Smooth muscle cell (in vitro differentiated cells): Measurements from ENCODE around the gene GCGR. TPM values are rescaled to one million over a fixed set of nuclear protein-coding genes. Genes with fewer than 3 reads are reported as not detected.

Experiments used
- DNase-seq: peaks from one replicate; lab custom pipeline; 2025; ENCODE audit not compliant: unreplicated experiment; lab: John Stamatoyannopoulos, UW
- H2AFZ ChIP-seq: fragments of 200-600 bp; sonication (generic); 2 replicates; pipeline ENCODE4 v1.6.0; 2016; ENCODE audit warnings: antibody characterized with exemption, low read depth, mild to moderate bottlenecking
- H3F3A ChIP-seq: fragments of 200-600 bp; sonication (generic); 2 replicates; pipeline ENCODE4 v1.6.0; 2017; ENCODE audit warnings: antibody characterized with exemption, low read depth
- H3K27ac ChIP-seq: fragments of 200-600 bp; sonication (generic); 2 replicates; pipeline ENCODE4 v1.5.1; 2016; ENCODE audit warnings: low read depth, mild to moderate bottlenecking
- H3K27me3 ChIP-seq: fragments of 200-600 bp; sonication (generic); 2 replicates; pipeline ENCODE4 v1.6.1; 2016; ENCODE audit warnings: low read depth, mild to moderate bottlenecking
- H3K36me3 ChIP-seq: fragments of 200-600 bp; sonication (generic); 2 replicates; pipeline ENCODE4 v1.5.1; 2016; ENCODE audit warnings: low read depth
- H3K4me1 ChIP-seq: fragments of 200-600 bp; sonication (generic); 2 replicates; pipeline ENCODE4 v1.5.1; 2016; ENCODE audit warnings: low read depth
- H3K4me2 ChIP-seq: fragments of 200-600 bp; sonication (generic); 2 replicates; pipeline ENCODE4 v1.6.0; 2016; ENCODE audit warnings: mild to moderate bottlenecking
- H3K4me3 ChIP-seq: fragments of 200-600 bp; sonication (generic); 2 replicates; pipeline ENCODE4 v1.5.1; 2016; ENCODE audit warnings: mild to moderate bottlenecking
- H3K79me2 ChIP-seq: fragments of 200-600 bp; sonication (generic); 2 replicates; pipeline ENCODE4 v1.6.0; 2016; ENCODE audit warnings: low read depth, mild to moderate bottlenecking
- H3K9ac ChIP-seq: fragments of 200-600 bp; sonication (generic); 2 replicates; pipeline ENCODE4 v1.6.0; 2016; ENCODE audit warnings: low read depth
- H3K9me3 ChIP-seq: fragments of 200-600 bp; sonication (generic); replicated peaks from 2 replicates; pipeline ENCODE4 v1.5.1; 2016; ENCODE audit warnings: low read depth
- H4K20me1 ChIP-seq: fragments of 200-600 bp; sonication (generic); 2 replicates; pipeline ENCODE4 v1.6.0; 2016; ENCODE audit warnings: low read depth
- CTCF ChIP-seq: fragments of 200-600 bp; sonication (generic); IDR thresholded peaks from 2 replicates; pipeline ENCODE4 v1.5.1; 2017; ENCODE audit warnings: borderline replicate concordance, mild to moderate bottlenecking, antibody characterized with exemption; ENCODE audit not compliant: insufficient read depth, poor library complexity, severe bottlenecking
- WGBS: methylation state at CpG from one replicate; pipeline ENCODE4 v1.1.7; 2016; ENCODE audit warnings: low lambda C conversion rate; 5-methylcytosine and 5-hydroxymethylcytosine counted together
- polyA plus RNA-seq: library from polyadenylated mRNA; unstranded; fragments of >200 nt; fragmentation: Nextera tagmentation; extraction: Ambion mirVana; gene quantifications from 2 replicates; pipeline ENCODE4 v1.2.1, GENCODE V29; 2016
- total RNA-seq: library from RNA; depleted of rRNA; stranded (reverse); fragments of >200 nt; gene quantifications from 2 replicates; pipeline ENCODE4 v1.2.3, GENCODE V29; 2014

GCGR gene
- total and polyA plus RNA-seq, 2 experiments from 2014 or later, result not detected

DNA sequence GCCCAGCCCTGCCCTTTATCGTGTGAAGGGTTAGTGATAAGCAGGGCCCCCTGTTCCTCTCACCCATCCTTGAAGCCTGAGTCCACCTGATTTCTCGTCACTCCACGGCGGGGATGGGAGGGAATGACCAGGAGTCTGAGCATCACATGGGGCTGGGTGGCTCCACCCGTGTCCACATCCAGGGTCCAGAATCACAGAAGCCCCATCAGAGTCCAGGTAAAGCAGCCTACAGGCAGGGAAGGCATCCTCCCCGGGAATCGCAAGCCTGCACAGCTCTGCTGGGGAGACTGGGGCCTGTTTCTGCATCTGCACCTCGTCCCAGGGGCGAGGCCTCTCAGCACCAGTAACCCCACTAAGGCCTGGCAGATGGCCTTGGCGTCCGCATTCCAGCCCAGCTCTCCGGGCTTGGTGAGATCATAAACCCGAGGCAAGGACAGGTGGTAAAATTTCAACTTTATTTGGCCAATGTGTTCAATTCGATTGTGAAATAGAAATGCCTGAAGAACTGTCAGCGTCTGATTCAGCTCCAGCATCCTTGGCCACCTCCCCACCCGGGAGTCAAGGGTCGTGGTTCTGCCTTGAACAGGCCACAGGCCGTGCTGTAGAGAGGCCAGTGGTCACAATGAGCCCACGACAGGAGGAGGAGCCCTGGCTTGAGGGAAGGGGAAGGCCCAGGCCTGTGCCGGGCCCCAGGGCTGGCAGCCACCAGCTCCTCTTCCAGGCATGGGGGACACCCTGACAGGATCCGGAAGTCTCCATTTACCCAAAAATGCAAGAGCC is 39.0 kb downstream of the GCGR start:
- H3K36me3 ChIP-seq, result peaks cover 8% of the 10 kb centered on the region
- no peak overlapping the region for H2AFZ ChIP-seq
- H3K9me3 ChIP-seq, result no peaks in the 10 kb centered on the region
- DNase-seq, result no peak
- TF ChIP-seq CTCF, result no peak
- H3K4me3 ChIP-seq, result no peak overlapping the region
- 93% methylated on average over 21 of the region's 21 CpGs for WGBS
- peaks cover 59% of the 10 kb centered on the region for H4K20me1 ChIP-seq
- no peaks in the 10 kb centered on the region for H3K79me2 ChIP-seq
- H3K4me1 ChIP-seq, result no peaks in the 10 kb centered on the region
- no peak overlapping the region for H3K27ac ChIP-seq
- H3K27me3 ChIP-seq, result no peaks in the 10 kb centered on the region
- peaks cover 51% of the 10 kb centered on the region for H3F3A ChIP-seq
- H3K9ac ChIP-seq, result no peak overlapping the region
- H3K4me2 ChIP-seq, result no peak overlapping the region

- no peak overlapping the region for H3K4me3 ChIP-seq
- H3K9ac ChIP-seq, result no peak overlapping the region
- H3K4me2 ChIP-seq, result no peak overlapping the region
- no peak overlapping the region for H3K27ac ChIP-seq
- no peak for DNase-seq
- no peak overlapping the region for H2AFZ ChIP-seq
- no peak for TF ChIP-seq CTCF
- peaks cover 48% of the 10 kb centered on the region for H3F3A ChIP-seq
- no peaks in the 10 kb centered on the region for H3K9me3 ChIP-seq
- peaks cover 4% of the 10 kb centered on the region for H3K79me2 ChIP-seq
- no peaks in the 10 kb centered on the region for H3K4me1 ChIP-seq
- H3K36me3 ChIP-seq, result peaks cover 8% of the 10 kb centered on the region
- peaks cover 66% of the 10 kb centered on the region for H4K20me1 ChIP-seq
- H3K27me3 ChIP-seq, result no peaks in the 10 kb centered on the region
- 96% methylated on average over 30 of the region's 30 CpGs for WGBS
Observed at GRCh38 chr17:81843713-81844326, 39.9 kb downstream of the GCGR start.

GRCh38 chr17:81844327-81844851 is 40.4 kb downstream of the GCGR start:
- no peak overlapping the region for H3K9ac ChIP-seq

More at GRCh38 chr17:81844327-81844851, 40.4 kb downstream of the GCGR start:
- Histone ChIP-seq H3K4me2 (no peak overlapping the region), H3K9me3 (no peaks in the 10 kb centered on the region), H3K27me3 (no peaks in the 10 kb centered on the region), H3K36me3 (peaks cover 8% of the 10 kb centered on the region), H3F3A (peaks cover 49% of the 10 kb centered on the region), H3K27ac (no peak overlapping the region), H2AFZ (no peak overlapping the region), H3K4me1 (no peaks in the 10 kb centered on the region), H3K4me3 (no peak overlapping the region), H3K79me2 (peaks cover 7% of the 10 kb centered on the region), H4K20me1 (peaks cover 72% of the 10 kb centered on the region)
- no peak for TF ChIP-seq CTCF
- whole genome bisulfite sequencing, result 95% methylated on average over 14 of the region's 14 CpGs
- DNase-seq, result no peak
